GM19025 (cell line): ENCODE data around the gene HS6ST2.

ENCODE experiments used
- ATAC-seq: cut with Tn5 transposase; IDR thresholded peaks from one replicate; pipeline ENCODE4 v1.9.1; 2021; ENCODE audit warnings: mild to moderate bottlenecking, low read depth, moderate library complexity; ENCODE audit not compliant: unreplicated experiment

Gene HS6ST2

DNA sequence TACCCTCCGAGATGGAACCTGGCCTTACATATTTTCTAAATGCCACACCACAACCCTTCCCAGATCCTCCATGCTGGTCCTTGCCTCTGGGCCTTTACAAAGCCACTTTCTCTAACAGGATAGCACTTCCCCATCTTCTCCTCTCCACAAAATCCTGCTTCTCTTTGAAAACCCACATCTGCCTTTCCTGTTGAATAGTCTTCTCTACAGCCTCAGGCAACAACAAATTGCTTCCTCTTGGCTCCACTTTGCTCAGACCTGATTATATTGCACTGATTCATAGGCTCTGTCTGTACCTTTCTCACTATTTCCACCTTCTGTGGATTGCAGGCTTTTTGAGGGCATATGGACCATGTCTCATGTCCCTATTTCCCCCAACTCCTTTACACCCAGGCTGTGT is 265.9 kb downstream of the HS6ST2 start:
- ATAC-seq, result no peak

DNA sequence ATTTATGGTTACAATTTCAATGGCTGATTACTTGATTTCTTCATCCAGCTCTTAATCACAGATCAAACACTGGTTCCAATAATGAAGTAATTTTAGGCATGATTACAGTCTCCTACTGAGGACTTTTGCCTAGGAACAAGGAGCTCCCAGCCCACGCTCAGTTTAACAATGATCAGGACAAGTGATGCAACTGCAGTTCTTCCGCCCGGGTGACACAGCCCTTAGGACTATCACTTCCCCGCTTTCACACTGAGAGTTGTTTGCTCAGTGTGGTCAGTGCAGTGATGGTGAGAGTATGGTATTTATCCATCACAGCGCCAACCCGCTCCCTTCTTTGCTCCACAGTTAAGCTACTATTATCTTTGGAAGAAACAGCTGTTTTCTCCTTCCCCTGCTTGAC is 266.4 kb downstream of the HS6ST2 start:
- ATAC-seq, result no peak

DNA sequence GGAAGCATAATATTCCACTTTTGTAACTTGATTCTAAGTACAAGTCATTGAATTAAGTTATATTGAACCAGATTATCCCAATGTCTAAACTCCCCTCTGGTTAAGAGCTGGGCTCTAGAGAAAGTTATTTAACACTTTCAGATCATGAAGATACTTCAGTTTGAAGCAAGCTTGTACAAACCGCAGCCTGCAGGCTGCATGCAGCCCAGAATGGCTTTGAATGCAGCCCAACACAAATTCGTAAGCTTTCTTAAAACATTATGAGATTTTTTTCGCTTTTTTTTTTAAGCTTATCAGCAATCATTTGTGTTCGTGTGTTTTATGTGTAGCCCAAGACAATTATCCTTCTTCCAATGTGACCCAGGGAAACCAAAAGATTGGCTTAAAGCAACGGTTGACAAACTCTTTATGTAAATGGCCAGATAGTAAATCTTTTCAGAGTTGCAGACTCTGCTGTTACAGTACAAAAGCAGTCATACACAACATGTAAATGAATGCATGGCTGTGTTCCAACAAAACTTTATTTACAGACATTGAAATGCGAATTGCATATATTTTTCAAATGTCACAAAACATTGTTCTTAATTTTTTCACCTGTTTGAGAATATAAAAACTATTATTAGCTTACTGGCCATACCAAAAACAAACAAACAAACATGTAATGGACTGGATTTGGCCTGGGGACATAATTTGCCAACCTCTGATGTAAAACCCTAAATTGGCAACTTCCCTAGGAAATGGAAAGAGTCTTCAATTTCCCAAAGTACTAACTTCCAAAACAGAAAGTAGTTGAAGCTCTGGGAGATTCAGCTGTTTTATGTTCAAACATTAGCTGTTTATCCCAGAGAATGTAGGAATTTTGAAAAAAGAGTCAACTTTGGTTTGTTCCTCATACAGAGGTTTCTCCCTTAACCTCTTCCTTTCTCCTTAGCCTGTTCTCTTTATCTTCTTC is 268.5 kb downstream of the HS6ST2 start:
- ATAC-seq, result no peak

DNA sequence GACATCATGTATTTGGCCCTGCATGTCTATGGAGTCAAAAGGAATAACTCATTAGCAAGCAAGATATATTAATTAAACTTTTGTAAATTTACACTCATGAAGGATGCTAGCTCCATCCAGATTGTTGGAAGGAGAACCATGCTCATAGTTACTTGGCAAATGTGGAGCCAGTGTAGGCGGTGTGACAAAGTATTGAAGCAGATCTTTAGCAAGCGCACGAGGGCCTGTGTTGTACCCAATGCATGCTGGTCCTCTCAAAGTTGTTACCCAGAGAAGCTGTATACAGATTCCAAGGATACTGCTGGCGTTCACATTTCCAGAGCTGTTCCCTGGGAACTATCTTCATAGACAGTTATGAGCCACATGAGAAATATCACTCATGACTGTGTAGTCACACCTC is 273.2 kb downstream of the HS6ST2 start:
- no peak for ATAC-seq

DNA sequence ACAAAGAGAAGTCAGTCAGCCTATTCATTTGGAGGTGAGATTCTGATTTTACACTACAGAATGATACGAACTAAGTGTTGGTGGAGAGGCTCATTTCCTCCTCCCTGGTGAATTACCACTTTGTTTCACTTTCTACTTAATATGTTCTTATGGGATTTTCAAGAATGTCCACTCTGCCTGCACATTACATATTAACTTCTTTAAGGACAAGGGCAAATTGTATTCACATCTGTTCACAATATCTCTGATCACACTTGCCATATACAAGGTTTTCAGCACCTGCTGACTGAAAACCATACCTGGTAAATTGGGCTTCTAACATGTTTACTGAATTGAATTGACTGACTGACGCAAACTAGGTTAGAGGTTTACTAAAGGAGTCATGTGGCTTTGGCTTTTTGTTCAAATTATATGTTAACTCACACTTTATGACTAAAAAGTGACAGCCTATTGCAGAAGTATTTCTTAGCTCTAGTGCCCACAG is 281.2 kb downstream of the HS6ST2 start:
- ATAC-seq, result peak; percentile 67

DNA sequence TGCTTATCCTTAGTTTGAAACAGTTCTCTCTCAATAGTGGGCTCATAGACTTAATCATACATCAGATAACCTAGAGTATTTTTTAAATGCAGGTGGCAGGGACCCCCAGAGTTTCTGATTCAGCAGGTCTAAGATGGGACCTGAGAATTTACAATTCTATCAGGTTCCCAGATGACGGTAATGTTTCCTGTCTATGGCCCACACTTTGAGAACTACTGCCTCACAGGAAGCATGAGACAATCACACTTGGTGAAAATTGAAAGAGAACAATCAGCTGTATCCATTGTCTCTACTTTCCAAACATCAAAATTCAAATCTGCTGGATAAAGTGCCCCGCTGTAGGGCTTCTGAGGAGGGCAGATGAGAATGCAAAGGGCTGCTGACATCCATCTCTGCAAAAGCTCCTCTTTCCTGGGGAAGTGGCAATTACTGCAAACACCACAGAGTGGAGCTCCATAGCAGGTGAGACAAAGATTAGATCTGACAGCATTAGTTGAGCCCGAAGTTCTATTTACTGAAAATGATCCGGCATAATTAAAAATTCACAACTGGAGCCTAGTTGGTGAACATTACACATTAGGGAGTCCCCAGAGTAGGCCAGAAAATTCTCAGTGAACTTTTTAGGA is 281.8 kb downstream of the HS6ST2 start:
- ATAC-seq, result peak; percentile 37

DNA sequence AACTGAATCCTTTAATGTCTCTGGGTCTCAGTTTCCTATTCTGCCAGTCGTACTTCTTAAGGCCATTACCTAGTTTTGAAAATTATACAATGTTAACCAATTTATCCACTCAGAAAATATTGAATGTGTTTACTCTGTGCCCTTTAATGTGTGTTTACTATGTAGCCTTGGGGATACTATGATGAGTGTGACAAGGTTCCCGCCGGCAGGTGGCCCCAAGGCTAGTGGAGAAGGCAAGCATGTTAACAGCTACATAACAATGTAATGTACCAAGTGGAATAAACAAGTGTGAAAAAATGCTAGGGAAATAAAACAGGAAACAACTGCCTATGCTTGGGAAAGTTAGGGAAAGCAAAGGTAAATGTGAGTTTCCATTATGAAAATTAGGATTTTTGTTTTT is 282.3 kb downstream of the HS6ST2 start:
- no peak for ATAC-seq

DNA sequence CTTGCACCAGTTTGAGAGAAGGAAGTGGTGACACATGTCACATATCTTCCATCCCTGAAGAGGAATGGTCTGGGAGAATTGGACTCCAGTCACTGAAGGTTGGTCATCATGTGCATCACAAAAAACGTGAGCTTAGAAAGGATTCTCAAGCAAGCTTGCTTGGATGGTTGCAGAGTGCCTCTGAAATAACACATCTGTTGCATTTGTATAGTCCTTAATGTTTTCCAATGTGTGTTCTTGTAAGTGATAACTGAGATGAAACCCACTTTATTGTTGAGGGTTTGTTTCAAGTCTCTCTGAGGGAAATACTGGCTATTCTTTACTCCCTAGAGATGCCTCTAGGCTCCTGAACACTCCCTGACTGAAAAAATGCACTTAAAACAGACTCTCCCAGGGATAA is 285.1 kb downstream of the HS6ST2 start:
- ATAC-seq, result no peak

DNA sequence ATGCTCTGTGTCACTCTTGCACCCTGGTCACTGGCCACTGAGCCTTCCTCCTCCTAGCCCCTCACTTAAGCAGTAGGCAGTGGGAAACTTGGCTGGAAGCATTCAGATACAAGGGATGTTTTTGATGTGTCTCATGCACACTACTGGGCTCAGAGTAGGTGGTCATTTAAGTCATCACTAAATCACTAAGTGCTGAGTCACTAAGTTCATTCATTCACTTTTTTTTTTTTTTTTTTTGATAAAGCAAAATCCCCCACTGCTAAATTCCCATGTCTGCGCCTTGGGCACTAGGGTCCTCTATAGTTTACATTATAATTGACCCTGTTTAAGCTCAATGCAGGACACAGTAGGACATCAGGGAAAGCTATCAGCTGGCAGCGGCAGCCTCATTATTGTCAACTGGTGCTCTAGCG is 287.2 kb downstream of the HS6ST2 start:
- no peak for ATAC-seq

DNA sequence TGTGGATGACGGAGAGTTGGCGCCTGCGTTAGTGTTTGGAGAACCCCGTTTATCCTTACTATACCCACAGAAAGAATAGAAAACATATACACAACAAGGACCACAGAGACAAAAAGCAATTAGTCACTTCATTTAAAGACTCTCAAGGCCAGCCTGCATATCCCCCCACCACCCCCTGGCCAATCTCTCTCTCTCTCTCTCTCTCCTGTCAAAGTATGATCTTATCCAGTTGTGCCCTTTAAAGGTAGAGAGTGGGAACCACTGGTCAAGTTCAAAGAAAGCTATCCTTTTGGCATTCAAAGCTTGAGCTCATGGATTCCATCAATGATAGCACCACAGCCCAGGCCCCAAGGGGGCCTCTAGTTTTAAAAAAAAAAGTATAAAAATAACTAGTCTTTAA is 289.3 kb downstream of the HS6ST2 start:
- no peak for ATAC-seq

DNA sequence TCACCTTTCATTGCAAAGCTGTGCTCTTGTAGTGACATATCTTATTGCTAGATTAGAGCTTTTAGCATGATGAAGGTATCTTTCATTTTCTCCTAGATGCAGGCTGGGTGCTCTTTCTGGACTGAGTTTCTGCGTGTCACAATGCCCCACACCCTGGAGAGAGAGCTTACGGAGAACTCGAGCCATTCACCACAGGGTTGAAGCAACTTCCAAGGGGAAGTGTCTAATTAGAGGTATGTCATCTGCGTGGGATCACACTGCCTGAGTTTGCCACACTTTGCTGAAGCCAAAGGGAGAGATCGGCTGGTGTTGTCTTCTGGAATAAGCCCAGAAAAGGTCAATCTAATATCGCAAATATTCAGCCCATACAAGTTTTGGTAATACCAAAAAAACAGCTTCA is 290.3 kb downstream of the HS6ST2 start:
- ATAC-seq, result no peak

DNA sequence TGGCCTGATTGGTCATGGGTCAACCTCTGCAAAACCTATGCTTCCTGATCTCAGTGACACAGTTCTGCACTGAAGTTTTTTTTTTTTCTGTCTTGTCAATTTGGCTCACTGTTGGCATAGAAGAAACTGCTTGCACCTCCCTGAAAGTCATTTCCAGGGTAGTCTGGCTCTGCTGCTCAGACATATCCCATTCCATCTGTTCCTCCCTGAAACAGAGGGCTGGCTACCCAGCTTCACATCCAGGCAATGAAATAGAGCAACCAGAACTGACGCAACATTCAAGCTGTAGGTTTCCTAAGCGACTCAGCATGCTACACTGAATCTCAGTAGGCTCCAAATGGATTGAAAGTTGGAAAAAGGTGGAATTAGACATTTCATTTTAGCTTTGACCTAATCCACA is 292.8 kb downstream of the HS6ST2 start:
- no peak for ATAC-seq

DNA sequence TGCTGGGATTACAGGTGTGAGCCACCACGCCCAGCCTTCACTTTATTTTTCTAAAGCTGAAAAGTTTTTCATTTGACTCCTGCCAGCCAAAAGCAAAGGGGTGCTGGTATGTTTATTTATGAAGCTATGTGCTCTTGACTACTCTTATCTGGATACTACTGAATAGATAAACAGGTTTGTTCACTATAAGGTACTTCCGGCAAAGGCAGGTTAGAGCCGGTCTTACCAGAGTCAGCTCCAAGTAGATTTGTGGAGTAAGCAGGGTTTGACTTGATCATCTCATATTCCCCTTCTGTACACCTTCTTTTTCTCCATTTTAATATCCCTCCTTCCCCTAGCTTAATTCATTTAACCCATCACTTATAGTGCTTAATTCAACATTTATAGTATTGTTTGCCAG is 294.2 kb downstream of the HS6ST2 start:
- ATAC-seq, result no peak

DNA sequence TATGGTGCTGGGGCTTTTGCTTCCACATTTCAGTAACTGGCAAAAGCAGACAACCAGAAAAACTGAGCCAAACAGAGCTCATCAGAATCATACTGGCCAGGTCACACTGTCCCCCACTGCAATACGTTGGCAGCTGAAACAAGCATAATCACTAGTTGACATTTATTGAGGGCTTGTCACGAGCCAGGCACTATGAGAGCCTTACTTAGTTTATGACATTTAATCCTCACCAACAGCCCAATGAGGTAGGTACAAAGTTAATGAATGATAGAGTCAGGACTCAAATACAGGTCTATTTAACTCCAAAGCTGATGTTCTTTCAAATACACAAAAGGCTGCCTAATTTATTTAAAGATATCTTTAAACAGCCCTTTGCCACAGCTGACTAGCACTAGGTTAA is 295.6 kb downstream of the HS6ST2 start:
- no peak for ATAC-seq

DNA sequence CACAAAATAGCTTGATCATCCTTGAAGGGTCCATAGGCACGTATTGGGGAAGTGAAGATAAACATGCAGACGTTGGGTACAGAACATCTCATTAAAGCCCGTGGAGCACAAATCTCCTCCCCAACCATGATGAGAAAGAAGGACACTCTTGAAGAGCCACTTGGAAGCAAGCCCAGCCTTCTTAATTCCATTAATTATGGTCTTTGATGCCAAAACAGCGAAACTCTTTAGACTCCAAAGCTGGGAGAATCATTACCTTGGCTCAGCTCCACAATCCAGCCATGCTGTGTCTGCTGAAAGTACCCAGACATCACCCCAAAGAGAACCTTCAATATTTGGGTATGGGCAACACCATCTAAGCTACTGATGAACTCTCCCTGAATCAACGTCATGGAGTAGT is 300.6 kb downstream of the HS6ST2 start:
- no peak for ATAC-seq

DNA sequence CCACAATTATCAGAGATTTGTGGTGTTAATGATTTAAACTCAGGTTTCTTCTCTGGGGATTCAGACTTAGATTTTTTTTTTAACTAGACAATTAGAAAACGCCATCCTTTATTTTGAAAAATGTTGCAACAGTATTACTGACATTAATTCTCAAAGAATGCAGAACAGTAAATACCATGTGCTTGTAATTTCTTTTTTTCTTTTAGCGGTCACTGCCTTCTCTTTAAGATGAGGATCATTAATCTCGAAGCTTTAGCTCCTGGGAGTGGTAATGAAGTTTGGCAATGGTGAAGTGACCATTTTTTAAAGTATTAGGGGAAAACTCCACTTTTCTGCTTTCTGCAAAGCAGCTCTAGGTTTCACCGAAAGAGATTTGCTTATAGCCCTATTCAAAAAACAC is 305.6 kb downstream of the HS6ST2 start:
- ATAC-seq, result no peak

DNA sequence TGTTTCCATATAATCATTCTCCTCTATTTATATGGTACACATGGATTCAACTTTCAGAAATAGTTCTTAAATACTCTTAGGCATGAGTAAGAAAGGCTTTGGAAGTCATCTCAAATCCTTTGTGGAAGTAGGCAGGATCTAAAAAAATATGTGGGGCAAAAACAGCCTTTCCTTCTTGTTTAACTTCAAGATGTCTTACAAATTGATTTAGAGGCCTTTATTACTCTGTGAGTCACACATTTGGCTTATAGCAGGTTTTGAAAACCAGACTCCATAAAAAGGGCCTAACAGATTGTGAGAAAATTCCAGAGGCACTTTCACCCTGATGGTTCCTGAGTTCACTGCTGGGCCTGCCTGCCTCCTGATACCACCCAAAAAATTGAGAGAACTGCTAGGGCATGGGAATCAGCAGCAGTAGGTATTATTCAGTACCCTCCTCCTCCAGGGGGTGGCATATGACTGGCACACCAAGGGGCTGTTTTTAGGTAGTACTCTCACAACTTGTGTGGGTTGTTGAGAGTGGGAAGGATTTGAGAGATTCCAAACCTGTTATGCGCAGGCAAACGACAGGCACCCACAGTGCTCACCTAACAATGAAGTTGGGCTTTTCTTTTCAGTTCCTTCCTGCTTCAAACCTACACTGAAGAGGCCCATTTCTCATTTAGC is 306.9 kb downstream of the HS6ST2 start:
- no peak for ATAC-seq

DNA sequence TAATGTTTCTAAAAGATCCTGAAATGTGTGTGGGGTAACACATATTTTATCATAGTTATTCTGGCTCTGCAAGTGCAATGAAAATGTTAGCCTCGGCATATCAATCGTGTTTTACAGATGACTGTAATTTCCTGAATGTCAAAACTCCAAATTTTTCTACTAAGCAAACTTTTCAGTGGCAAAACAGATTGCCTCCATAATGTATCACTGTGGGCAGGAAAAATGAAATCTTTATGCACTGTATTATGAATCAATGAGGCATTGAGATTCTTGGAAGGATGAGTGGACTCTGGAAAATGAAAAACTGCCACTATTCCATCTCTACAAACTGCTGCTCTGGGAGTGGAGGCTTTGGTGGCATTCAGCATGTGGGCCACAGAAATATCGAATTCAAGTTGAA is 309.5 kb downstream of the HS6ST2 start:
- ATAC-seq, result no peak

DNA sequence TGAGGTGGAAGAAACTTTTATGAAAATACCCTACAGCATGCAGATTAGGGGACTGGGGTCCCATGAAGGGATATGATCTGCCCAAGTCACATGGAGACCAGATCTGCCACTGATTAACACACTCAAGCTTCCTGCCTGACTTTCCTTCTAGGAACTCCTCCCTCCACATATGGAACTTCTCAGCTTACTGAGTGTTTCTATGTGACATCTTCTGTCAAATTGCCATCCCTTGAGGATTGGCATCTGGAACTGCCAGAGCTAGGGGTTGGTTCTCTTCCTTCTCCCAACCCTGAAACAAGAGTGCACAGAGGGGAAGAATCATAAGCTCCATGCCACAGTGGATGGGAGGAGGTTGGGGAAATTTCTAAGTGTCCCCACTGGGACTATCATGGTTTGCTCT is 319.0 kb downstream of the HS6ST2 start:
- no peak for ATAC-seq

DNA sequence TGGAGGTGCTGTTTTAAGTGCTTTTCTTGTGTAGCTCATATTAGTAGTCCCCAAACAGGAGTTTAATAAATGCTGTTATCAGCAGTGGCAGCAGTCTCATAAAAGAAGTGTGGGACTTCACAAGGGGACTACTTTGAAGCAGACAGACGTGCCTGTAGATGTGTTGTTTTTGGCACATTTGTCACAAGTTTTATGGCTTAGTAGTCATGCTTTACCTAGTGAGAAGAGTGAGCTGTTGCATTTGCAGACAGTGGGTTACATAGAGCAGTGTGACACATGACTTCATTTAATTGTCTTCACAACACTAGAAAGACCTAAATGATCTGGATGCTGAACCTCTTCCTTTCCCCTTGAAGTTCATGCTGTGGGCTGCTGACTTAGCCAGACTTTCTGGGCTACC is 320.1 kb downstream of the HS6ST2 start:
- ATAC-seq, result no peak

DNA sequence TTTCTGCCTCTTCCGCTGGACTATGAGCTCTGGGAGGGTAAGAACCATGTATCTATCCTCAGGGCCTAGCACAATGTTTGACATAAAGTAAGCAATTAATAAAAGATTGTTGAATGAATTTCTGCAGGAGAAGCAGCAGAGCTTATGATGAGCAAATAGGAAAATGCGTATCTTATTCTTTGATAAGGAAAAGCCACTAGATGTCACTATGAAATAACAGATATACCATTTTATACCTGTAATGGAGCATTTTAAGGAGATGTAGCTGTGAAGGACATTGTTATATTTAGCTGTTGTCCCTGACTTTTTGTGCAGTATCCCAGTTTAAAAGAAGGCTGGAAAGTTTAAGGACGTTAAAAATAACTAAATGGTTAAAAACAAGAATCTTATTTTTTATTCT is 322.3 kb downstream of the HS6ST2 start:
- ATAC-seq, result no peak
